Measurements from ENCODE around the gene FAM184A. TPM values are rescaled to one million over a fixed set of nuclear protein-coding genes. Genes with fewer than 3 reads are reported as not detected.
"Not testable (repeated sequence)": the region's sequence is repeated elsewhere in the genome, so short reads cannot be mapped to it uniquely, and the experiment has no call there.

The FAM184A gene
- total and polyA plus RNA-seq, 9 donors, result 7.0 to 13.7 (median 11.0) TPM

- H3K27ac ChIP-seq (ENCODE audit: low read length); H3K27me3 ChIP-seq (ENCODE audit: control insufficient read depth, insufficient read depth, low read length); H3K36me3 ChIP-seq (ENCODE audit: control insufficient read depth, insufficient read depth, low read length); DNase-seq; H3K9me3 ChIP-seq (replicated peaks; ENCODE audit: control insufficient read depth, low read depth, low read length); H3K4me3 ChIP-seq (ENCODE audit: low read length); H3K4me1 ChIP-seq (ENCODE audit: control insufficient read depth, insufficient read depth, low read length): not testable (repeated sequence)
- WGBS (ENCODE audit: insufficient coverage), result 92% methylated on average over 2 of the region's 3 CpGs
These were observed 81.0 kb downstream of the FAM184A start for GRCh38 chr6:118997426-118997825.

- WGBS (ENCODE audit: insufficient coverage), result 83% methylated on average over 1 of the region's 4 CpGs
- H3K4me3 ChIP-seq (ENCODE audit: low read length), result no peak overlapping the region
These were observed 82.1 kb downstream of the FAM184A start for GRCh38 chr6:118996289-118996820.

DNA sequence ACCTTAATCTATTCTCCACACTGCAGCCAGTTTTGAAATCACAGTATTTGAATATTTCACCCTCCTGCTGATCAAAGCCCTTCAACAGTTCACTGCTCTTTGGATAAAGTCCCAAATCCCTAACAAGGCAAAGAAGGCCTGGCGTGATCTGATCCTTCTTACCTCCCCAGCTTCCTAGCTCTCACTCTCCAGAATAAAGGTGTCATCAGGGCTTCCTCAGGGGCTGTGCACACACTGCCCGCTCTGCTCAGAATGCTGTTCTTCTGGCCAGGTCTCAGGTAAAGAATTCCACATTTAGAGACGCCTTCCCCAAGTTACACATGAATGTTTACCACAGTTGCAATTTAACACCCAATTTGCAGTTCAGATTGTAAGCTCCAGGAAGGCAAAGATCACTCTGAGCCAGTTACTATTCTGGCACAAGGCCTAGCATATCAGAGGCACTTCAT lies 84.6 kb downstream of the FAM184A start:
- WGBS (ENCODE audit: insufficient coverage), result 94% methylated on average over 2 of the region's 3 CpGs
- DNase-seq, result no peak

More at GRCh38 chr6:118996289-118996820, 82.1 kb downstream of the FAM184A start:
- no peaks in the 10 kb centered on the region for H3K27me3 ChIP-seq (ENCODE audit: control insufficient read depth, insufficient read depth, low read length)
- H3K27ac ChIP-seq (ENCODE audit: low read length), result no peak overlapping the region
- DNase-seq, result no peak
- no peaks in the 10 kb centered on the region for H3K36me3 ChIP-seq (ENCODE audit: control insufficient read depth, insufficient read depth, low read length)
- no peaks in the 10 kb centered on the region for H3K4me1 ChIP-seq (ENCODE audit: control insufficient read depth, insufficient read depth, low read length)
- H3K9me3 ChIP-seq (replicated peaks; ENCODE audit: control insufficient read depth, low read depth, low read length), result no peaks in the 10 kb centered on the region

DNA sequence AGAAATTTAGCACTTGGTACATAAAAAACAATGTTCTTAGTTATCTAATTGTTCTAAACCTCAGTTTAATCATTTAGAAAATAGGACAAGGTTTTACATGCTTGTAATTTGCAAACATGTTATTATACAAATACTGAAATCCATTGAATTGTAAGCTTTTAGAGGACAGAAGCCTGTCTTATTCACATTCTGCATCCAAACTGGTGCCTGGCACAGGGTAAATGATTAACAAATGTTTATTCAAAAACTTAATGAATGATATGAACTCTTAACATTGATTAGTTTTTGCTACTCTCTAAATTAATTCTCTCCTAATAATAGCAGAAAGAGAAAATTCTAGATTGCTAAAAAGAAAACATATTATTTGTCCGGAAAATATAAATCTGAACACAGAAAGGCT lies 85.1 kb downstream of the FAM184A start:
- no peaks in the 10 kb centered on the region for H3K27me3 ChIP-seq (ENCODE audit: control insufficient read depth, insufficient read depth, low read length)
- H3K36me3 ChIP-seq (ENCODE audit: control insufficient read depth, insufficient read depth, low read length), result no peaks in the 10 kb centered on the region
- no peak overlapping the region for H3K4me3 ChIP-seq (ENCODE audit: low read length)
- H3K27ac ChIP-seq (ENCODE audit: low read length), result no peak overlapping the region
- no CpG with 5 or more reads among the region's 1 CpG for WGBS (ENCODE audit: insufficient coverage)
- H3K4me1 ChIP-seq (ENCODE audit: control insufficient read depth, insufficient read depth, low read length), result no peaks in the 10 kb centered on the region
- no peaks in the 10 kb centered on the region for H3K9me3 ChIP-seq (replicated peaks; ENCODE audit: control insufficient read depth, low read depth, low read length)
- DNase-seq, result no peak

More for the DNA sequence above, 84.6 kb downstream of the FAM184A start:
- Histone ChIP-seq H3K9me3 (replicated peaks; ENCODE audit: control insufficient read depth, low read depth, low read length) (no peaks in the 10 kb centered on the region), H3K4me1 (ENCODE audit: control insufficient read depth, insufficient read depth, low read length) (no peaks in the 10 kb centered on the region), H3K36me3 (ENCODE audit: control insufficient read depth, insufficient read depth, low read length) (no peaks in the 10 kb centered on the region), H3K27ac (ENCODE audit: low read length) (no peak overlapping the region), H3K4me3 (ENCODE audit: low read length) (no peak overlapping the region), H3K27me3 (ENCODE audit: control insufficient read depth, insufficient read depth, low read length) (no peaks in the 10 kb centered on the region)

- H3K27ac ChIP-seq (ENCODE audit: low read length), result no peak overlapping the region
- no peaks in the 10 kb centered on the region for H3K36me3 ChIP-seq (ENCODE audit: control insufficient read depth, insufficient read depth, low read length)
- 100% methylated on average over 1 of the region's 4 CpGs for WGBS (ENCODE audit: insufficient coverage)
- no peaks in the 10 kb centered on the region for H3K4me1 ChIP-seq (ENCODE audit: control insufficient read depth, insufficient read depth, low read length)
- H3K9me3 ChIP-seq (replicated peaks; ENCODE audit: control insufficient read depth, low read depth, low read length), result no peaks in the 10 kb centered on the region
- no peak for DNase-seq
- H3K27me3 ChIP-seq (ENCODE audit: control insufficient read depth, insufficient read depth, low read length), result no peaks in the 10 kb centered on the region
- H3K4me3 ChIP-seq (ENCODE audit: low read length), result no peak overlapping the region
These were observed 86.2 kb downstream of the FAM184A start for GRCh38 chr6:118992186-118992795.

DNA sequence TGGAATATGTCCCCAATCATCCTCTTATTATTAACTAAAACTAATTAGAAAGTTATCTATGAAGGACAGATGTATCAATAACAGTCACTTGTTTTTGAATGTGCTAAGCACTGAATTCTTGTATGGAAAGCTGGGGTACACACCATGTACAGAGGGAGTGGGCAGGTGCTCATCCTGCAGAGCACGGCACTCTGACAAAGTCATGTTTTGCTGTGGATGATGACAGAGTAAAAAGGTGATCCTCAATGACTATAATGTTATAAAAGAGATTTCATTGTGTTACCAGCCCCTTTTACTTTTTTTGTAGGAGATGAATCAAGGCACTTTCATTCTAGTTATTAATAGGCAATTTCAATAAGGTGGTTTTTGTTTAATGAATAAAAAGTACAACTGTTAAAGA lies 92.2 kb downstream of the FAM184A start:
- Histone ChIP-seq H3K4me1 (ENCODE audit: control insufficient read depth, insufficient read depth, low read length) (no peaks in the 10 kb centered on the region), H3K9me3 (replicated peaks; ENCODE audit: control insufficient read depth, low read depth, low read length) (no peaks in the 10 kb centered on the region), H3K4me3 (ENCODE audit: low read length) (no peak overlapping the region), H3K36me3 (ENCODE audit: control insufficient read depth, insufficient read depth, low read length) (no peaks in the 10 kb centered on the region), H3K27ac (ENCODE audit: low read length) (no peak overlapping the region), H3K27me3 (ENCODE audit: control insufficient read depth, insufficient read depth, low read length) (no peaks in the 10 kb centered on the region)
- WGBS (ENCODE audit: insufficient coverage), result no CpG with 5 or more reads among the region's 1 CpG
- DNase-seq, result no peak

GRCh38 chr6:118985123-118985830 lies 93.2 kb downstream of the FAM184A start:
- Histone ChIP-seq H3K4me1 (ENCODE audit: control insufficient read depth, insufficient read depth, low read length) (no peaks in the 10 kb centered on the region), H3K36me3 (ENCODE audit: control insufficient read depth, insufficient read depth, low read length) (no peaks in the 10 kb centered on the region), H3K27ac (ENCODE audit: low read length) (no peak overlapping the region), H3K27me3 (ENCODE audit: control insufficient read depth, insufficient read depth, low read length) (no peaks in the 10 kb centered on the region), H3K4me3 (ENCODE audit: low read length) (no peak overlapping the region), H3K9me3 (replicated peaks; ENCODE audit: control insufficient read depth, low read depth, low read length) (no peaks in the 10 kb centered on the region)
- WGBS (ENCODE audit: insufficient coverage), result no CpG with 5 or more reads among the region's 3 CpGs
- no peak for DNase-seq

DNA sequence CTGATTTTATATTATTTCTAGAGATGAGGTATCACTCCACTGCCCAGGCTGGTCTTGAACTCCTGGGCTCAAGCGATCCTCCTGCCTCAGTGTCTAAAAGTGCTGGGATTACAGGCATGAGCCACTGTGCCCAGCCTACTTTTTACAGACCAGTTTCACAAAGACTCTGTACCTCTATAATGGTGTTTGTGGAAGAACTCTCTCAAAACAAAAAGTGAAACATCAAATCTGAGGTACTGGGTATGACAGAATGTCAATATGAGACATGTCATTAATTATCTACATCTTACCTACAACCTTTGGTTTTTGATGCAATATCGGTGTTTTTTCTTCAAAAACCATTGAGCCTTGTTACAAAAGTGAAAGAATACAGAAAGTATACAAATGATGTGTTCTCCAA lies 94.1 kb downstream of the FAM184A start:
- Histone ChIP-seq H3K27me3 (ENCODE audit: control insufficient read depth, insufficient read depth, low read length) (no peaks in the 10 kb centered on the region), H3K4me1 (ENCODE audit: control insufficient read depth, insufficient read depth, low read length) (no peaks in the 10 kb centered on the region), H3K27ac (ENCODE audit: low read length) (no peak overlapping the region), H3K4me3 (ENCODE audit: low read length) (no peak overlapping the region), H3K9me3 (replicated peaks; ENCODE audit: control insufficient read depth, low read depth, low read length) (no peaks in the 10 kb centered on the region), H3K36me3 (ENCODE audit: control insufficient read depth, insufficient read depth, low read length) (no peaks in the 10 kb centered on the region)
- DNase-seq, result no peak
- no CpG with 5 or more reads among the region's 2 CpGs for WGBS (ENCODE audit: insufficient coverage)

DNA sequence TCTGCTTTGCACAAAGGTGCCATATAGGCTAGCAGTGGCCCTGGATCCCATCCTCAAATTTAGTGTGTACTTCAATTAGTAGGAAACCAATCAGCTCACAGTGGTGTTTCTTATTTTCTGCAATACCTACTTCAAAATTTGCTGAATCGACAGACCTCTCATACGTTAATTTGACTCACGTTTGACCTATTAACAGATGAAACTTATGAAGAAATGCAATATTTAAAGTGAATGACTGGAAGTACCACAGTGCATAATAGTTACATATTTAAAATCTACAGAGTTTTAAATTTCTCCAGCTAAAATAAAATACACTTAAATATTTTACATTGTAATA lies 95.9 kb downstream of the FAM184A start:
- no peak overlapping the region for H3K27ac ChIP-seq (ENCODE audit: low read length)
- H3K9me3 ChIP-seq (replicated peaks; ENCODE audit: control insufficient read depth, low read depth, low read length), result no peaks in the 10 kb centered on the region
- H3K27me3 ChIP-seq (ENCODE audit: control insufficient read depth, insufficient read depth, low read length), result no peaks in the 10 kb centered on the region
- WGBS (ENCODE audit: insufficient coverage), result no CpG with 5 or more reads among the region's 3 CpGs
- H3K4me3 ChIP-seq (ENCODE audit: low read length), result no peak overlapping the region
- no peaks in the 10 kb centered on the region for H3K4me1 ChIP-seq (ENCODE audit: control insufficient read depth, insufficient read depth, low read length)
- no peak for DNase-seq
- no peaks in the 10 kb centered on the region for H3K36me3 ChIP-seq (ENCODE audit: control insufficient read depth, insufficient read depth, low read length)

- WGBS (ENCODE audit: insufficient coverage), result no CpG with 5 or more reads among the region's 6 CpGs
These were observed 96.4 kb downstream of the FAM184A start for GRCh38 chr6:118981884-118982574.

More at GRCh38 chr6:118981884-118982574, 96.4 kb downstream of the FAM184A start:
- DNase-seq, result no peak
- H3K27me3 ChIP-seq (ENCODE audit: control insufficient read depth, insufficient read depth, low read length), result no peaks in the 10 kb centered on the region
- H3K27ac ChIP-seq (ENCODE audit: low read length), result no peak overlapping the region
- H3K9me3 ChIP-seq (replicated peaks; ENCODE audit: control insufficient read depth, low read depth, low read length), result no peaks in the 10 kb centered on the region
- no peaks in the 10 kb centered on the region for H3K4me1 ChIP-seq (ENCODE audit: control insufficient read depth, insufficient read depth, low read length)
- H3K4me3 ChIP-seq (ENCODE audit: low read length), result no peak overlapping the region
- H3K36me3 ChIP-seq (ENCODE audit: control insufficient read depth, insufficient read depth, low read length), result no peaks in the 10 kb centered on the region

All from muscle of leg (tissue), 11 donors.